HFFc6 (cell line): Measurements from ENCODE around the gene CST7. TPM values are rescaled to one million over a fixed set of nuclear protein-coding genes. Genes with fewer than 3 reads are reported as not detected.

Experiments used
- DNase-seq: peaks from one replicate; pipeline ENCODE4 v3.0.0-alpha.2; 2018
- H3K27ac Mint-ChIP-seq: 2 replicates; pipeline ENCODE4 v1.8.0; 2020; ENCODE audit warnings: mild to moderate bottlenecking, mixed read lengths
- H3K27me3 Mint-ChIP-seq: 2 replicates; pipeline ENCODE4 v1.8.0; 2021; ENCODE audit warnings: mild to moderate bottlenecking, moderate library complexity, mixed read lengths; ENCODE audit not compliant: insufficient read depth
- H3K36me3 Mint-ChIP-seq: 2 replicates; pipeline ENCODE4 v1.8.0; 2021; ENCODE audit warnings: low read depth, mixed read lengths
- H3K4me1 Mint-ChIP-seq: 2 replicates; pipeline ENCODE4 v1.8.0; 2020; ENCODE audit warnings: low read depth, mixed read lengths
- H3K4me3 Mint-ChIP-seq: 2 replicates; pipeline ENCODE4 v1.8.0; 2020; ENCODE audit warnings: mild to moderate bottlenecking, moderate library complexity, mixed read lengths
- H3K9me3 Mint-ChIP-seq: 2 replicates; pipeline ENCODE4 v1.8.0; 2020; ENCODE audit warnings: mild to moderate bottlenecking, mixed read lengths
- total RNA-seq, 6 experiments: library from RNA; stranded (reverse); fragmentation: NEBNext Ultra II Directional; extraction: Animal tissue kit (Norgen Biotek cat#: 25700); gene quantifications; 2 replicates in 1 of 6; 3 replicates in 5 of 6; pipeline ENCODE4 v1.2.3, GENCODE V29; 2021
- TF ChIP-seq, protein P1 (sequence below): fragments of 200-600 bp; sonication (generic); IDR thresholded peaks from 2 replicates; pipeline ENCODE4 v1.5.0; 2021; ENCODE audit warnings: antibody characterized with exemption, mild to moderate bottlenecking

CST7 gene
- total RNA-seq, 6 experiments from 2014 or later, result not detected

DNA sequence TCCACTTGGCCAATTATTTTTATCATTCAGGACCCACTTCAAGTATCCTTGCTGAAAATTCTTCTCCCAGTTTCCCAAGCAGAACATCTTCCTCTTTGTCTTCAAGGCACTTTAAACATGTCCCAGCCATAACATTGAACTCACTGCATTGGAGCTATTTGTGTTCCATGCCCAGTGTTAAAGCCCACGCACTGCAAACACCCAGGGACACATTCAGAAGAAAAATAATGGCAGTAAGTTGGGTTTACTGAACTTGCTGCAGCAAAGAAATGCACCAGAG lies 45.1 kb downstream of the CST7 start:
- Mint-ChIP-seq H3K4me3 (peak overlapping the region; percentile 98; the same call in 1 of the 2 replicates), H3K27me3 (peaks cover 15% of the 10 kb centered on the region), H3K4me1 (peaks cover 59% of the 10 kb centered on the region), H3K9me3 (no peaks in the 10 kb centered on the region), H3K27ac (peak overlapping the region; percentile 95; the same call in 1 of the 2 replicates), H3K36me3 (no peaks in the 10 kb centered on the region; the same call in none of the 2 replicates)
- TF ChIP-seq, protein P1, sequence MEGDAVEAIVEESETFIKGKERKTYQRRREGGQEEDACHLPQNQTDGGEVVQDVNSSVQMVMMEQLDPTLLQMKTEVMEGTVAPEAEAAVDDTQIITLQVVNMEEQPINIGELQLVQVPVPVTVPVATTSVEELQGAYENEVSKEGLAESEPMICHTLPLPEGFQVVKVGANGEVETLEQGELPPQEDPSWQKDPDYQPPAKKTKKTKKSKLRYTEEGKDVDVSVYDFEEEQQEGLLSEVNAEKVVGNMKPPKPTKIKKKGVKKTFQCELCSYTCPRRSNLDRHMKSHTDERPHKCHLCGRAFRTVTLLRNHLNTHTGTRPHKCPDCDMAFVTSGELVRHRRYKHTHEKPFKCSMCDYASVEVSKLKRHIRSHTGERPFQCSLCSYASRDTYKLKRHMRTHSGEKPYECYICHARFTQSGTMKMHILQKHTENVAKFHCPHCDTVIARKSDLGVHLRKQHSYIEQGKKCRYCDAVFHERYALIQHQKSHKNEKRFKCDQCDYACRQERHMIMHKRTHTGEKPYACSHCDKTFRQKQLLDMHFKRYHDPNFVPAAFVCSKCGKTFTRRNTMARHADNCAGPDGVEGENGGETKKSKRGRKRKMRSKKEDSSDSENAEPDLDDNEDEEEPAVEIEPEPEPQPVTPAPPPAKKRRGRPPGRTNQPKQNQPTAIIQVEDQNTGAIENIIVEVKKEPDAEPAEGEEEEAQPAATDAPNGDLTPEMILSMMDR, result no peak
- DNase-seq, result no peak

DNA sequence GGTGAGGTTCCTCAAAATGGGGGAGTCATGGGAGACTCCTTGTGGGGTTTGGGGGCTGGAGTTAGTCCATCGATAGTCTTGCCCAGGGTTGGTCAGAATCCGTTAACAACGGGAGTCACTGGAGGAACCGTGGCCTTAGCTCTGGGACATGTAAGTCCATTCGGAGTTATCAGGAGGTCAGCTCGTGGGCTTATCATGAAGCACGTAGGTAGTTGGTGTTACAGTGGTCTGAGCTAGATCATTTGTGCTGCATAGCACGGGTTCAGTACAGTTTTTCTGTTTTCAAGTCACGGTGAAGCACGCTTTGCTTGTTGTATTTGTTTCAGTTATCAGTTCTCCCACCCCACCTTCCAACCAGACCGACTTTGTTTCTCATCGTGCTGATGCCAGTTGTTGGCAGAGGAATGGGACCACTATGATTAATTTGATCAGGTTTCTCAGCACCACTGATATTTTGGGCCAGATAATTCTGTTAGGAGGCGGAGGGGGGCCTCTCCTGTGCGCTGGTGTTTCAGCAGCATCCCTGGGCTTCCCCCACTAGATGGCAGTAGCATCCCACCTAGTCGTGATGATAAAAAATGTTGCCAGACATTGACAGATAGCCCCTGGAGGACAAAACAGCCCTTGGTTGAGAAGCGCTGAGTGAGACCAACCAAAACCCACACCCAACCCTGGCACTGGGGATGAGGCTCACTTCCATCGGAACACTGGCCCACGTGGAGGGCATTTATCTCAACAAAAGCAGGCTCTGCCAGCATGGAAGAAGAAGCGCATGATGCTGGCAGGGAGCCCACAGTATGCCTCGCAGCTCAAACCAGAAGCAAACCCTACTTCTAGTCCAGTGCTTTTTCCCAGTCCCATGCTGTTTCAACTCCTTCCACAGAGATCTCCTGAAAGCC lies 45.6 kb downstream of the CST7 start:
- peak; percentile 72 for DNase-seq
- Mint-ChIP-seq H3K27me3 (peaks cover 15% of the 10 kb centered on the region), H3K4me1 (peaks cover 61% of the 10 kb centered on the region), H3K36me3 (no peaks in the 10 kb centered on the region; the same call in 1 of the 2 replicates), H3K27ac (no peak overlapping the region), H3K4me3 (peak overlapping the region; percentile 76), H3K9me3 (no peaks in the 10 kb centered on the region)
- TF ChIP-seq, protein P1, result peak; percentile 95

DNA sequence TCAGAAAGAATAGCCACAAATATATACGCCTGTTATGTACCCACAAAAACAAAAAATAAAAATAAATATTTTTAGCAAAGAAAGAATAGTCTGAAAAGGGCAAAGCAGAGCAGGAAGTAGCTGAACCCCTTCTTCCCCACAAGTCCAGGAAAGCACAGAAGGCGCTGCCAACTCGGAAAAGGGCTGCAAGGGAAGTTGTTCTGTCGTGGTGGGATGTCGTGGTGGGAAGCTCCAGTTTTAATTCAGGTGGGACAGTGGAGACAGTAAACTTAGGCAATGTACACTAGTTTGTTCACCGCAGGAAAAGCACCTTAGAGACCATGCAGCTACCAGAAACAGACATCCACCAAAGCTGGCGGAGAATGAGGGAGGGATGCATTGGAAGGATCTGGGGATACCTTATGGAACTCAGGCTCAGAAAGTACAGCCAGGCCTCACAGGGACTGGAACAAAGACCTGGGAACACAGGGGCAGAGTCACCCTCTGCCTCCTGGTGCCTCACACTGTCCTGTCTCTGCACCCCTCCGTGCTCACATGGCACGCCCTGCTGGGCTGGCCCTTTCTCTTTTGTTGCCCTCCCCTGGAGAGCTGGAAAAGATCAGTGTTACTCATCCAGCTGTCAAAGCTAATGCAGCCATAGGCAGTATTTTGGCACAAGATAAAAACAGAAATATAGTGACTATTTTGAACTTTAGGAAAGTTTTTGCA lies 46.8 kb downstream of the CST7 start:
- H3K4me3 Mint-ChIP-seq, result no peak overlapping the region
- no peaks in the 10 kb centered on the region; the same call in 1 of the 2 replicates for H3K36me3 Mint-ChIP-seq
- peaks cover 61% of the 10 kb centered on the region for H3K4me1 Mint-ChIP-seq
- H3K27ac Mint-ChIP-seq, result no peak overlapping the region
- peaks cover 16% of the 10 kb centered on the region for H3K27me3 Mint-ChIP-seq
- TF ChIP-seq, protein P1, result no peak
- no peaks in the 10 kb centered on the region for H3K9me3 Mint-ChIP-seq
- DNase-seq, result peak; percentile 5

DNA sequence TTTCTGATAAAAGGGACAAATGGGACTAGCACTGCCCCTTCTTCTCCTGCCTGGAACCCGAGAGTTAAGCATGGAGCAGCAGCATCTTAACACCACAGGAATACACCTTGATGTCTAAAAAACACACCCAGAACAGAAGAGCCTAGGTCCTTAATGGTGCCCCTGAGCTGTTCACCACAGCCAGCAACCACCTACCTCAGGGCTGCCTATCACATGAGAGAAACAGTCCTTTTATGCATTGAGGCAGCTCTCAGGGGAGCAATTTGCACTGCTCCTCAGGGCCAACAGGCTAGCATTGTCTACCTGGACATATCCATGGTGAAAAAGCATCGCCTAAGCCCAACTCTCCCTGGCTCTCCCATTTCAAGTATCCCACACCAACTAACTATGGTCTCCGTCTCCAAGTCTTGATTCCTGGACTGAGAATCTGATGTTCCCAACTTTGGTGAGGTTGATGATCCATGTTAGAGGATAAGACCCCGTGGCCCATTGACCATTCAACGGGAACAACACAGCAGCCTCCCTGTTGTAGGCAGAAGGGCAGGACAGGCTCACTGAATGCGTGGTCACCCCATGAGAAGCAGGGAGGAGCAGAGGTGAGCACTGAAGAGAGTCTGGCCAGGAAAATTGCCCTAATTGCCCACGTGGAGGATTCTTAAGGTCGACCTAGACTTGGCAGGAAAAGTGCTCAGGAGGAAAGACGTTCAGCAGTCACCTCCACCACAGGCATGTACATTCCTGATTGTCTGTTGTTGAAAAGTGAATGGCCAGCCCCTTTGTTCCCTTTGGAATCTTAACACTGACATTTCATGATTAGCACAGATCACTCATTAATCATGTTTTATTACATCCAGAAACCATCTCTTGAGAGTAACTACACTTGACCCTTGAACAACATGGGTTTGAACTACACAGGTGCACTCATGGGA lies 47.6 kb downstream of the CST7 start:
- DNase-seq, result no peak
- peaks cover 53% of the 10 kb centered on the region for H3K4me1 Mint-ChIP-seq
- no peak overlapping the region for H3K27ac Mint-ChIP-seq
- H3K36me3 Mint-ChIP-seq, result no peaks in the 10 kb centered on the region
- H3K9me3 Mint-ChIP-seq, result no peaks in the 10 kb centered on the region
- H3K27me3 Mint-ChIP-seq, result peaks cover 16% of the 10 kb centered on the region
- TF ChIP-seq, protein P1, result no peak
- no peak overlapping the region for H3K4me3 Mint-ChIP-seq

DNA sequence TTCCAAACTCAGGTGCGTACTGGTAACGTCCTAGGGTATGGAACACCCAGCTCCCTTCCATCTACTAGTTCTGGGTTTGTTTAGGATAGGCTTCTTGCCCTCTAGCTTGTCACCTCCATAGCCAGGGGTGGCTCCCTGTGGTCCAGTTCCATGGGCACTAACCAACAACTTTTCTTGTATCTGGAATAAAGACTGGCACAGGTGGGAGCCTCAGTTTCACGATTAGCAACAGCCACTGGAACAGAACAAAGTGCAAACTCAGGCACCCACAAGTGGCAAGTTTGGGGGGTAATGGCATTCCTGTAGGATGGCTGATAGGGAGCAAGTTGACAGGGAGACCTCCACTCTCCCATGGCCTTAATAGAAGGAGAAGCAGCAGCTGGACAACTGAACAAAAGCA lies 49.1 kb downstream of the CST7 start:
- H3K9me3 Mint-ChIP-seq, result no peaks in the 10 kb centered on the region
- H3K36me3 Mint-ChIP-seq, result no peaks in the 10 kb centered on the region
- DNase-seq, result no peak
- peaks cover 20% of the 10 kb centered on the region for H3K27me3 Mint-ChIP-seq
- TF ChIP-seq, protein P1, result no peak
- H3K27ac Mint-ChIP-seq, result no peak overlapping the region
- peaks cover 48% of the 10 kb centered on the region for H3K4me1 Mint-ChIP-seq
- no peak overlapping the region for H3K4me3 Mint-ChIP-seq
